Activated T-cell treated with anti-CD3 and anti-CD28 coated beads, Interleukin-2, amount 50 U/mL, for 48 hours (primary cell): ENCODE results near the gene SLC30A2.

ENCODE experiments used
- DNase-seq, 2 experiments: peaks; one replicate each; pipeline ENCODE4 v3.0.0-alpha.2; 2020

Gene SLC30A2

GRCh38 chr1:26020941-26021646 lies 24.8 kb downstream of the SLC30A2 start:
- DNase-seq: no peak

GRCh38 chr1:26020330-26020768 lies 25.6 kb downstream of the SLC30A2 start:
- DNase-seq: no peak

- DNase-seq: no peak
Observed at GRCh38 chr1:26019641-26020315, 26.1 kb downstream of the SLC30A2 start.

- DNase-seq: no peak
Observed at GRCh38 chr1:26017606-26018005, 28.3 kb downstream of the SLC30A2 start.

GRCh38 chr1:26016953-26017545 lies 28.9 kb downstream of the SLC30A2 start:
- DNase-seq: no peak

- no peak for DNase-seq
Observed at GRCh38 chr1:26016258-26016952, 29.5 kb downstream of the SLC30A2 start.

GRCh38 chr1:26015358-26015757 lies 30.6 kb downstream of the SLC30A2 start:
- no peak for DNase-seq

GRCh38 chr1:26014179-26014578 lies 31.7 kb downstream of the SLC30A2 start:
- no peak for DNase-seq

- DNase-seq: no peak
Observed at GRCh38 chr1:26012864-26013263, 33.1 kb downstream of the SLC30A2 start.

GRCh38 chr1:26010825-26011224 lies 35.1 kb downstream of the SLC30A2 start:
- DNase-seq: no peak

GRCh38 chr1:26009796-26010447 lies 36.0 kb downstream of the SLC30A2 start:
- no peak for DNase-seq

GRCh38 chr1:26006710-26007109 lies 39.2 kb downstream of the SLC30A2 start:
- no peak for DNase-seq

- DNase-seq: no peak
Observed at GRCh38 chr1:26005434-26006105, 40.3 kb downstream of the SLC30A2 start.

GRCh38 chr1:26003756-26004155 lies 42.2 kb downstream of the SLC30A2 start:
- no peak for DNase-seq

- DNase-seq: no peak
Observed at GRCh38 chr1:26003262-26003661, 42.7 kb downstream of the SLC30A2 start.

- no peak for DNase-seq
Observed at GRCh38 chr1:25999041-25999800, 46.7 kb downstream of the SLC30A2 start.

- DNase-seq: peak; percentile 96 to 97
Observed at GRCh38 chr1:25997828-25998761, 47.8 kb downstream of the SLC30A2 start, which contains the start of gene PAFAH2. PAFAH2 (minus strand) TSS chr1:25998063; CDS start chr1:25990816, 7,247 bp downstream.

GRCh38 chr1:25996966-25997827 lies 48.7 kb downstream of the SLC30A2 start:
- DNase-seq: peak in 1 of 2 experiments; percentile 31
